ENCODE data around the gene SPRR1B. TPM values are rescaled to one million over a fixed set of nuclear protein-coding genes. Genes with fewer than 3 reads are reported as not detected.

SPRR1B gene
- total RNA-seq, 1 donor from 2014 or later = 11.8 TPM

- H3K36me3 ChIP-seq (ENCODE audit: control insufficient read depth, insufficient read depth, low read length) = no peaks in the 10 kb centered on the region
- H3K4me3 ChIP-seq (ENCODE audit: low read depth, low read length) = no peak within 1 kb of the TSS
- DNase-seq (ENCODE audit: low read depth) = no peak
- FAIRE-seq = no peak
- peaks cover 2% of the 10 kb centered on the region for H3K27me3 ChIP-seq (ENCODE audit: control insufficient read depth, insufficient read depth, low read length)
- TF ChIP-seq CTCF (IDR thresholded peaks at IDR 0.05; ENCODE audit: insufficient read depth, low read length, severe bottlenecking) = no peak
Measured at GRCh38 chr1:153071511-153071910, 40.5 kb downstream of the SPRR1B start, which contains the start of gene SPRR2B. Gene SPRR2B (minus strand): TSS chr1:153071611. CDS start chr1:153070839, 772 bp downstream.

GRCh38 chr1:153072806-153073726 is 42.1 kb downstream of the SPRR1B start:
- Histone ChIP-seq H3K4me3 (ENCODE audit: low read depth, low read length) (no peak overlapping the region), H3K27me3 (ENCODE audit: control insufficient read depth, insufficient read depth, low read length) (peaks cover 2% of the 10 kb centered on the region), H3K36me3 (ENCODE audit: control insufficient read depth, insufficient read depth, low read length) (no peaks in the 10 kb centered on the region)
- FAIRE-seq = peak; percentile 79
- TF ChIP-seq CTCF (IDR thresholded peaks at IDR 0.05; ENCODE audit: insufficient read depth, low read length, severe bottlenecking) = no peak
- no peak for DNase-seq (ENCODE audit: low read depth)

- TF ChIP-seq CTCF (IDR thresholded peaks at IDR 0.05; ENCODE audit: insufficient read depth, low read length, severe bottlenecking) = no peak
- DNase-seq (ENCODE audit: low read depth) (no peak), FAIRE-seq (no peak)
- Histone ChIP-seq H3K36me3 (ENCODE audit: control insufficient read depth, insufficient read depth, low read length) (no peaks in the 10 kb centered on the region), H3K27me3 (ENCODE audit: control insufficient read depth, insufficient read depth, low read length) (no peaks in the 10 kb centered on the region), H3K4me3 (ENCODE audit: low read depth, low read length) (no peak overlapping the region)
Measured at GRCh38 chr1:153081736-153082135, 50.7 kb downstream of the SPRR1B start.

Other genes starting within 250 kb of the SPRR1B start
- not detected in 2 replicates for gene LCE1E, start 244.9 kb upstream of the SPRR1B start, total RNA-seq
- gene LCE1D, start 234.5 kb upstream of the SPRR1B start, total RNA-seq = not detected in 2 replicates
- 0.26 TPM in 1 of 2 replicates, not detected in the other for gene LCE1C, start 224.6 kb upstream of the SPRR1B start, total RNA-seq
- not detected in 2 replicates for gene LCE1B, start 219.2 kb upstream of the SPRR1B start, total RNA-seq
- not detected in 2 replicates for gene LCE1A, start 203.7 kb upstream of the SPRR1B start, total RNA-seq
- gene LCE6A, start 188.3 kb upstream of the SPRR1B start, total RNA-seq = not detected in 2 replicates
- gene LCE7A, start 171.2 kb upstream of the SPRR1B start, total RNA-seq = not detected in 2 replicates
- not detected in 2 replicates for gene SMCP, start 152.9 kb upstream of the SPRR1B start, total RNA-seq
- 1.6 and 14.6 TPM in 2 replicates for gene IVL, start 122.7 kb upstream of the SPRR1B start, total RNA-seq
- gene SPRR5, start 84.0 kb upstream of the SPRR1B start, total RNA-seq = not detected in 2 replicates
- not detected in 2 replicates for gene SPRR4, start 60.6 kb upstream of the SPRR1B start, total RNA-seq
- 41.2 TPM in 1 of 2 replicates, not detected in the other for gene SPRR1A, start 47.1 kb upstream of the SPRR1B start, total RNA-seq
- 136 and 342 TPM in 2 replicates for gene SPRR3, start 29.5 kb upstream of the SPRR1B start, total RNA-seq
- 2.4 and 15.6 TPM in 2 replicates for gene SPRR2D, start 9.9 kb downstream of the SPRR1B start, total RNA-seq
- gene SPRR2A, start 26.3 kb downstream of the SPRR1B start, total RNA-seq = 1.3 and 3.8 TPM in 2 replicates
- not detected in 2 replicates for gene SPRR2B, start 40.4 kb downstream of the SPRR1B start, total RNA-seq
- 0.26 and 3.7 TPM in 2 replicates for gene SPRR2E, start 63.3 kb downstream of the SPRR1B start, total RNA-seq
- not detected in 2 replicates for gene SPRR2F, start 82.3 kb downstream of the SPRR1B start, total RNA-seq
- not detected in 2 replicates for gene SPRR2G, start 119.7 kb downstream of the SPRR1B start, total RNA-seq
- not detected in 2 replicates for gene LELP1, start 172.2 kb downstream of the SPRR1B start, total RNA-seq
- gene PRR9, start 186.4 kb downstream of the SPRR1B start, total RNA-seq = not detected in 2 replicates
- not detected in 2 replicates for gene LORICRIN, start 228.5 kb downstream of the SPRR1B start, total RNA-seq